Skeletal muscle tissue (tissue), 4 donors: ENCODE results near the gene SPOP. TPM values are rescaled to one million over a fixed set of nuclear protein-coding genes. Genes with fewer than 3 reads are reported as not detected.
"Not testable (repeated sequence)": the region's sequence is repeated elsewhere in the genome, so short reads cannot be mapped to it uniquely, and the experiment has no call there.

Experiments used
- H3K27ac ChIP-seq: one replicate; pipeline ENCODE4 v1.7.0; 2013; ENCODE audit warnings: mild to moderate bottlenecking, low read depth, low read length, inconsistent platforms
- H3K27me3 ChIP-seq, 3 donors: one replicate each; pipeline ENCODE4 v1.7.0; 2013; ENCODE audit warnings: low read length in 3 of 3; ENCODE audit not compliant: control insufficient read depth in 3 of 3, insufficient read depth in 3 of 3
- H3K36me3 ChIP-seq, 3 donors: one replicate each; pipeline ENCODE4 v1.7.0; 2013; ENCODE audit warnings: low read length in 3 of 3; ENCODE audit not compliant: control insufficient read depth in 3 of 3, insufficient read depth in 3 of 3
- H3K4me1 ChIP-seq, 3 donors: one replicate each; pipeline ENCODE4 v1.7.0; 2013; ENCODE audit warnings: low read length in 3 of 3, mild to moderate bottlenecking in 3 of 3; ENCODE audit not compliant: control insufficient read depth in 3 of 3, insufficient read depth in 3 of 3
- H3K4me3 ChIP-seq, 3 donors: one replicate each; pipeline ENCODE4 v1.7.0; 2013; ENCODE audit warnings: low read length in 3 of 3
- H3K9ac ChIP-seq, 3 donors: one replicate each; pipeline ENCODE4 v1.7.0; 2013; ENCODE audit warnings: low read length in 3 of 3, mild to moderate bottlenecking in 3 of 3, moderate library complexity in 2 of 3, low read depth in 1 of 3
- H3K9me3 ChIP-seq, 3 donors: one replicate each; pipeline ENCODE4 v1.7.0; 2013; ENCODE audit warnings: low read length in 3 of 3; ENCODE audit not compliant: control insufficient read depth in 3 of 3
- total RNA-seq: library from RNA; depleted of rRNA; stranded (reverse); fragments of >200 nt; gene quantifications from one replicate; pipeline ENCODE4 v1.2.3, GENCODE V29; 2014
- donor health status: Osteomylitis.

SPOP gene
- total RNA-seq, 1 donor from 2014 or later: 61.6 TPM

GRCh38 chr17:49557312-49558024, 120.4 kb downstream of the SPOP start:
- Histone ChIP-seq H3K27me3 (peaks cover 0 to 13% (median 4%) of the 10 kb centered on the region in 3 donors), H3K27ac (no peak overlapping the region), H3K36me3 (no peaks in the 10 kb centered on the region), H3K4me3 (no peak overlapping the region), H3K9me3 (no peaks in the 10 kb centered on the region), H3K9ac (no peak overlapping the region), H3K4me1 (peaks cover 4 to 7% (median 6%) of the 10 kb centered on the region in 3 donors)

GRCh38 chr17:49556223-49556943, 121.5 kb downstream of the SPOP start:
- Histone ChIP-seq H3K9me3 (no peaks in the 10 kb centered on the region), H3K27ac (no peak overlapping the region), H3K27me3 (peaks cover 0 to 13% (median 4%) of the 10 kb centered on the region in 3 donors), H3K4me3 (peak overlapping the region; percentile 38 to 54 (median 43)), H3K4me1 (peaks cover 4 to 7% (median 6%) of the 10 kb centered on the region in 3 donors), H3K9ac (peak overlapping the region in 2 of 3 donors; percentile 45 to 50), H3K36me3 (no peaks in the 10 kb centered on the region)

DNA sequence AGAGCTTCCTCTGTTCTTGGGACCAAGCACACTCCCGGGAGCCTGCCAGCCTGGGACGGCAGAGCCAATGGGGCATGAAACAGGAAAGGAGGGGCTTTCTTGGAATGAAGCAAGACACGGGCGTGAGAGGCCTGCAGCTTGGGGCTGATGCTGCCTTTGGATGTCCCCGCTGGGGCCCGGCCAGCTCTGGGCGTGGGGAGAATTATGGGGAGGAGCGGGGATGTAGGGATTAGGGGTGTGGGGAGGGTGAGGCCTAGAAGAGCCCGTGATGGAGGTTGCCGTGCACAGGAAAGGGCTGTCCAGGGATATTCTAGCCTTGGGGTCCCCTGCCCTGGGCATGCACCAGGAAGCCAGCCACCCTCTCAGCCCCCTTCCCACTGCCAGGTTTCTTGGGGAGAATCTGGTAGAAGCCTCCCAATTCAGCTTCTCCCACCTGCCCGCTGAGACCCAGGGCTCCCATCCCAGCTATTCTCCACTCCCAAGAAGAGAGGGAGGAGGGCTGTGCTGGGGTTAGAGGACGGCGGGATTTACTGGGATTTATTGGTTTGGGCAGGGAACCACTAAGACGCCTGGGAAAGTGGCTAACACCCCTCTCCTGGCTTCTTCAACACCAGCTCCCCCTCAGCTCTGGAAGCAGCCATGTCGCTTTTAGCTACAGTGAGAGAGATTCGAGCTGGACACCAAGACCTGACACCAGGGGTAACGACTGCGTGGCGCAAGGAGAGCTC, 122.2 kb downstream of the SPOP start:
- H3K9me3 ChIP-seq: no peaks in the 10 kb centered on the region
- H3K9ac ChIP-seq: no peak overlapping the region
- H3K4me3 ChIP-seq: peak overlapping the region in 1 of 3 donors; percentile 54
- H3K36me3 ChIP-seq: no peaks in the 10 kb centered on the region
- peaks cover 0 to 13% (median 4%) of the 10 kb centered on the region in 3 donors for H3K27me3 ChIP-seq
- H3K27ac ChIP-seq: no peak overlapping the region
- peaks cover 4 to 7% (median 6%) of the 10 kb centered on the region in 3 donors for H3K4me1 ChIP-seq

GRCh38 chr17:49554694-49555494, 123.0 kb downstream of the SPOP start:
- H3K4me3 ChIP-seq: no peak overlapping the region
- H3K27ac ChIP-seq: no peak overlapping the region
- H3K9me3 ChIP-seq: no peaks in the 10 kb centered on the region
- H3K27me3 ChIP-seq: peaks cover 0 to 13% (median 4%) of the 10 kb centered on the region in 3 donors
- H3K36me3 ChIP-seq: no peaks in the 10 kb centered on the region
- peaks cover 4 to 7% (median 6%) of the 10 kb centered on the region in 3 donors for H3K4me1 ChIP-seq
- H3K9ac ChIP-seq: no peak overlapping the region

DNA sequence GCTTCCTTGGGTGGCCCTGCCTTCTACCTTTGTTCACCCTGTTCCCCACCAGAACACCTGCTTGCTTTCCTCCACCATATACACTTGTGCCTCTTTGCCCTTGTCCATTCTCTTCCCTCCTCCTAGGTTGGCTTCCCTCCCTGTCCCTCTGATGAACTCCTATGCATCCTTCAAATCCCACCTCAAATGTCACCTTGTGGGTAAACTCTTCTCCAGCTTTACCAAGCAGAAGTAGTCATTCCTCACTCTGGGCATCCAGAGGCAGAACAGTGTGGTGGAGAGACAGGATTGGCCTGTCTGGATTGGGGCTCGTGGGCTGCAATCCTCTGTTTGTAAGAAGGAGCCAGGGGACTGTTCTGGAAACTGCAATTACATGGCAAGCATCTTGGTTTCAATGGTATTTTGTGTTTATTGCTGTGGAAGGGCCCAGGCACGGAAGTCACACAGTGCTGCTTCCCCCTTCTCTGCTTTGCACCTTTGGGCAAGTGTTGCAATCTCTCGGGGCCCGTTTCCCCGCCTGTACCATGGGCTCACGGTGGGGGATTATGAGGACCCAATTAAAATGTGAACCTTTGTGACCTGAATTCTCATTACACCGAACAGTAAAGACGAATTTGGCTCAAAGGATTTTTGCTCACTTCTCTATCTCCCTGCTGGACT, 124.1 kb downstream of the SPOP start:
- Histone ChIP-seq H3K36me3 (no peaks in the 10 kb centered on the region), H3K27me3 (peaks cover 0 to 13% (median 4%) of the 10 kb centered on the region in 3 donors), H3K4me3 (no peak overlapping the region), H3K9ac (no peak overlapping the region), H3K9me3 (no peaks in the 10 kb centered on the region), H3K4me1 (peaks cover 4 to 7% (median 6%) of the 10 kb centered on the region in 3 donors), H3K27ac (no peak overlapping the region)

- Histone ChIP-seq H3K9me3 (no peaks in the 10 kb centered on the region), H3K36me3 (no peaks in the 10 kb centered on the region), H3K27ac (no peak overlapping the region), H3K9ac (no peak overlapping the region), H3K4me1 (peaks cover 8 to 15% (median 9%) of the 10 kb centered on the region in 3 donors), H3K4me3 (no peak overlapping the region), H3K27me3 (peaks cover 0 to 14% (median 1%) of the 10 kb centered on the region in 3 donors)
Observed at GRCh38 chr17:49552070-49552751, 125.7 kb downstream of the SPOP start.

DNA sequence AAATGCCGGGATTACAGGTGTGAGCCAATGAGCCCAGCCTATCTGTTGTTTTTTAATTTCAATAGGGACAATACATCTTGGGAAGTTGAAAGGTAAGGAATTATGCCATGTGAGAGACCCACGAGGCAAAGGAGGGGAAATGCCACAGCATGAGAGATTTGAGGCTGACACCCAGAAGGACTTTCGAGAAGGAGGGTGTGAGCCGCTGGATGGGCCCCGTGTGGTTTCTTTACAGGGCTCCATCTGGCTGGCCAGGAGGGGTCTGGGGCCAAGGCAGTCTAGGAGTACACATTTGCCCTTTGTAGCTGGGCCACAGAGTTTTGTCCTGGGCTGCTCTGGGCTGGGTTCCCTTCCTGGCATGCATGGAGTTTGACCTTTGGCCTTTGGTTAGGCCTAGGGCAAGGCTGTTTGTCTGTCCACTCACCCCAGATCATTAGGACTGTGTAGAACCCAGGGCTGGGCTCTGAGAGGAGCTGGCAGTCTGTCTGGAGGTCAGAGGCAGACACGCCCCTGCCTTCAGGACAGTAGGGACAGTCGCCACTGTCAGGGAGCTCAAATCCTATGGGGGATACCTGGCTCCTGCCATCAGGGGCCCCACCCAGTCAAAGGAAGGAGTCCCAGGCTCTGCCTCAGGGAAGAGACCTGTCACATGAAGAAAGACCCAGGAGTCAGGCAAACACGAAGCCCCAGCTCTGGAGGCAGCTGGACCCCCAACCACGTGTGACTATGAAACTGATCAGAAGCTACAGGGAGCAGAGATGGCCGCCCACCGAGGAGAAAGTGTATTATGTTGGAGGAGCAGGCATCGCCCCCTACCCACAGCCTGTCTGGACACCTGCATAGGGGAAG, 126.5 kb downstream of the SPOP start:
- Histone ChIP-seq H3K27ac (no peak overlapping the region), H3K4me1 (peaks cover 8 to 18% (median 9%) of the 10 kb centered on the region in 3 donors), H3K9ac (no peak overlapping the region)

DNA sequence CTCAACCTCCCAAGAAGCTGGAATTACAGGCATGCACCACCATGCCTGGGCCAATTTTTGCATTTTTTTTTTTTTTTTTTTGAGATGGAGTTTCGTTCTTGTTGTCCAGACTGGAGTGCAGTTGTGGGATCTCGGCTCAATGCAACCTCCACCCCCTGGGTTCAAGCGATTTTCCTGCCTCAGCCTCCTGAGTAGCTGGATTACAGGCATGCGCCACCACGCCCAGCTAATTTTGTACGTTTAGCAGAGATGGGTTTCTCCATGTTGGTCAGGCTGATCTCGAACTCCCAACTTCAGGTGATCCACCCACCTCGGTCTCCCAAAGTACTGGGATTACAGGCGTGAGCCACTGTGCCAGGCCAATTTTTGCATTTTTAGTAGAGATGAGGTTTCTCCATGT, 127.1 kb downstream of the SPOP start:
- H3K4me3 ChIP-seq, H3K9me3 ChIP-seq, H3K9ac ChIP-seq, H3K27ac ChIP-seq, H3K36me3 ChIP-seq: not testable (repeated sequence)
- Histone ChIP-seq H3K27me3 (peaks cover 0 to 13% (median 2%) of the 10 kb centered on the region in 3 donors), H3K4me1 (peaks cover 3 to 14% (median 3%) of the 10 kb centered on the region in 3 donors)

More for the DNA sequence above, 126.5 kb downstream of the SPOP start:
- Histone ChIP-seq H3K27me3 (peaks cover 0 to 18% (median 2%) of the 10 kb centered on the region in 3 donors), H3K36me3 (no peaks in the 10 kb centered on the region), H3K4me3 (no peak overlapping the region), H3K9me3 (no peaks in the 10 kb centered on the region)
